OCI-LY1 (cell line): Measurements from ENCODE around the gene SPRN.
"Not testable (repeated sequence)": the region's sequence is repeated elsewhere in the genome, so short reads cannot be mapped to it uniquely, and the experiment has no call there.

Source experiments
- H2AFZ ChIP-seq: fragments of 200-600 bp; sonication (generic), shearing (Covaris generic); 2 replicates; pipeline ENCODE4 v1.6.0; 2014; ENCODE audit warnings: antibody characterized with exemption, mild to moderate bottlenecking, low read length
- H3F3A ChIP-seq: fragments of 200-600 bp; sonication (generic), shearing (Covaris generic); 2 replicates; pipeline ENCODE4 v1.6.0; 2014; ENCODE audit warnings: mild to moderate bottlenecking, antibody characterized with exemption, low read length, moderate library complexity; ENCODE audit not compliant: insufficient read depth
- H3K27ac ChIP-seq: fragments of 200-600 bp; sonication (generic); 2 replicates; pipeline ENCODE4 v1.5.1; 2014; ENCODE audit warnings: low read length, mixed run types, mild to moderate bottlenecking, low read depth; ENCODE audit not compliant: poor library complexity, severe bottlenecking
- H3K27me3 ChIP-seq: fragments of 200-600 bp; sonication (generic); 2 replicates; pipeline ENCODE4 v1.6.0; 2014; ENCODE audit warnings: antibody characterized with exemption, mild to moderate bottlenecking, low read length, moderate library complexity; ENCODE audit not compliant: insufficient read depth
- H3K36me3 ChIP-seq: fragments of 200-600 bp; sonication (generic); 2 replicates; pipeline ENCODE4 v1.6.1; 2014; ENCODE audit warnings: mild to moderate bottlenecking, antibody characterized with exemption, low read length, moderate library complexity, mixed read lengths; ENCODE audit not compliant: insufficient read depth
- H3K4me1 ChIP-seq: fragments of 200-600 bp; sonication (generic); 2 replicates; pipeline ENCODE4 v1.5.1; 2014; ENCODE audit warnings: mild to moderate bottlenecking, low read length, moderate library complexity; ENCODE audit not compliant: insufficient read depth, severe bottlenecking
- H3K4me2 ChIP-seq: fragments of 200-600 bp; sonication (generic), shearing (Covaris generic); 2 replicates; pipeline ENCODE4 v1.6.1; 2014; ENCODE audit warnings: low read length
- H3K4me3 ChIP-seq: fragments of 200-600 bp; sonication (generic); 2 replicates; pipeline ENCODE4 v1.5.1; 2014; ENCODE audit warnings: low read length, low read depth, mild to moderate bottlenecking, mixed read lengths; ENCODE audit not compliant: poor library complexity, severe bottlenecking
- H3K79me2 ChIP-seq: fragments of 200-600 bp; shearing (Covaris generic); 2 replicates; pipeline ENCODE4 v1.6.1; 2016; ENCODE audit warnings: mixed run types, low read length, mixed read lengths; ENCODE audit not compliant: insufficient read depth
- H3K9ac ChIP-seq: fragments of 200-600 bp; sonication (generic), shearing (Covaris generic); 2 replicates; pipeline ENCODE4 v1.6.1; 2014; ENCODE audit warnings: mild to moderate bottlenecking, low read length, mixed read lengths
- H3K9me2 ChIP-seq: fragments of 200-600 bp; sonication (generic), shearing (Covaris generic); 2 replicates; pipeline ENCODE4 v1.6.1; 2014; ENCODE audit warnings: low read depth, mild to moderate bottlenecking, low read length, mixed read lengths
- H3K9me3 ChIP-seq: fragments of 200-600 bp; shearing (Covaris generic); 2 replicates; pipeline ENCODE4 v1.6.1; 2014; ENCODE audit warnings: low read length, mixed read lengths
- H4K20me1 ChIP-seq: fragments of 200-600 bp; sonication (generic), shearing (Covaris generic); 2 replicates; pipeline ENCODE4 v1.6.0; 2016; ENCODE audit warnings: mild to moderate bottlenecking, low read length; ENCODE audit not compliant: insufficient read depth
- EZH2 ChIP-seq: fragments of 200-600 bp; sonication (generic), shearing (Covaris generic); IDR thresholded peaks from 2 replicates; pipeline ENCODE4 v1.8.0; 2017; ENCODE audit warnings: borderline replicate concordance, mixed run types, mild to moderate bottlenecking, antibody characterized with exemption, low read length, moderate library complexity, mixed read lengths
- TF ChIP-seq, protein P1 (sequence below): fragments of 200-600 bp; sonication (generic), shearing (Covaris generic); IDR thresholded peaks from 2 replicates; pipeline ENCODE4 v1.5.1; 2017; ENCODE audit warnings: mild to moderate bottlenecking, antibody characterized with exemption, low read length, moderate library complexity, mixed read lengths

The SPRN gene, protein sequence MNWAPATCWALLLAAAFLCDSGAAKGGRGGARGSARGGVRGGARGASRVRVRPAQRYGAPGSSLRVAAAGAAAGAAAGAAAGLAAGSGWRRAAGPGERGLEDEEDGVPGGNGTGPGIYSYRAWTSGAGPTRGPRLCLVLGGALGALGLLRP

DNA sequence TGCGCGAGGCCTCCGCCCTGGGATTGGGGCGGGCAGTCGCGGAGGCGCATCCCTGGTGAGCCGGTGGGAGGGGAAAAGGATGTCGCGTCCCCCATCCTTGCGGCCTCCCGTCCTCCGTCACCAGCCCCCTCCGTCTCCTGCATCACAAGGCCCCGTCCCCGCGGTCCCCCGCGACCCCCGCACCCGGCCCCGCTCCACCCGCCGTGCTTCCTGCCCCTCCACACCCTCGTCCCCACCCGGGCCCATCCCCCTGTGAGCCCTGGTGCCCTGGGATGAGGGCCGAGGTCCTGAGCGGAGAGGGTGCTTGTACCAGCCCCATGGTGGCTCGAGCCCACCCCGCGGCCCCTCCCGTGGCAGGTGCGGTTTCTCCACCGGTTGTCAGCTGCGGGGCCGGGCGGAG is at the start of gene SPRN:
SPRN (minus strand) TSS at position 25 of the 400 bp plus-strand sequence. CDS start 944 bp downstream, outside the sequence.
- not testable (repeated sequence) for H3K9me3 ChIP-seq, H3K4me1 ChIP-seq, H3K79me2 ChIP-seq, H3K27ac ChIP-seq, H4K20me1 ChIP-seq, H3K4me3 ChIP-seq, H3K9ac ChIP-seq, H3K4me2 ChIP-seq, H3K9me2 ChIP-seq, H3F3A ChIP-seq, H2AFZ ChIP-seq, H3K27me3 ChIP-seq
- H3K36me3 ChIP-seq = peaks cover 22% of the 10 kb centered on the region

DNA sequence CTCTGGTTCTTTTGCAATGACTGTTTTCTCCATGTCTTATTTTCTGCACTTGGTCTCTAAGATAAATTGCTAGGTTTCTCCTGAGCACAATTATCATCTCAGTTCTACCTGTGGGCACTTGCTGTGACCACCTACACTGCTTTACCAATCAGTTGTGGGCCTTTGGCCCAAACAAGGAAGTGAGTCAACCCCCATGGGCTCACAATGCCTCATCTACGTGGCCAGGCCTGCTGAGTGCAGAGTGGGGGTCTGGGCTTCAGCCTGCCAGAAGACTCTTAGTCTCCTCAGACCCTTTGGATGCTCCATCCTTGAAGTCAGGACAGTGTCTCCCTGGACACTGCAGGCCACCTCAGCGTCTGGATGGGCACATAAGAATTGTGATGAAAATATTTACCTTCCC is 49.6 kb upstream of the SPRN start:
- H3K9me3 ChIP-seq = no peaks in the 10 kb centered on the region
- no peak overlapping the region for H3K4me3 ChIP-seq
- H3K27ac ChIP-seq = no peak overlapping the region
- no peaks in the 10 kb centered on the region for H3K79me2 ChIP-seq
- TF ChIP-seq, protein P1, sequence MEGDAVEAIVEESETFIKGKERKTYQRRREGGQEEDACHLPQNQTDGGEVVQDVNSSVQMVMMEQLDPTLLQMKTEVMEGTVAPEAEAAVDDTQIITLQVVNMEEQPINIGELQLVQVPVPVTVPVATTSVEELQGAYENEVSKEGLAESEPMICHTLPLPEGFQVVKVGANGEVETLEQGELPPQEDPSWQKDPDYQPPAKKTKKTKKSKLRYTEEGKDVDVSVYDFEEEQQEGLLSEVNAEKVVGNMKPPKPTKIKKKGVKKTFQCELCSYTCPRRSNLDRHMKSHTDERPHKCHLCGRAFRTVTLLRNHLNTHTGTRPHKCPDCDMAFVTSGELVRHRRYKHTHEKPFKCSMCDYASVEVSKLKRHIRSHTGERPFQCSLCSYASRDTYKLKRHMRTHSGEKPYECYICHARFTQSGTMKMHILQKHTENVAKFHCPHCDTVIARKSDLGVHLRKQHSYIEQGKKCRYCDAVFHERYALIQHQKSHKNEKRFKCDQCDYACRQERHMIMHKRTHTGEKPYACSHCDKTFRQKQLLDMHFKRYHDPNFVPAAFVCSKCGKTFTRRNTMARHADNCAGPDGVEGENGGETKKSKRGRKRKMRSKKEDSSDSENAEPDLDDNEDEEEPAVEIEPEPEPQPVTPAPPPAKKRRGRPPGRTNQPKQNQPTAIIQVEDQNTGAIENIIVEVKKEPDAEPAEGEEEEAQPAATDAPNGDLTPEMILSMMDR = no peak
- no peak for TF ChIP-seq EZH2
- H2AFZ ChIP-seq = no peak overlapping the region
- no peaks in the 10 kb centered on the region for H3K27me3 ChIP-seq
- no peak overlapping the region for H3K4me2 ChIP-seq
- H3K36me3 ChIP-seq = peaks cover 5% of the 10 kb centered on the region; the same call in 1 of the 2 replicates
- H3K9me2 ChIP-seq = no peaks in the 10 kb centered on the region
- H3K4me1 ChIP-seq = no peaks in the 10 kb centered on the region
- no peak overlapping the region for H3K9ac ChIP-seq
- no peaks in the 10 kb centered on the region for H4K20me1 ChIP-seq
- no peaks in the 10 kb centered on the region for H3F3A ChIP-seq

DNA sequence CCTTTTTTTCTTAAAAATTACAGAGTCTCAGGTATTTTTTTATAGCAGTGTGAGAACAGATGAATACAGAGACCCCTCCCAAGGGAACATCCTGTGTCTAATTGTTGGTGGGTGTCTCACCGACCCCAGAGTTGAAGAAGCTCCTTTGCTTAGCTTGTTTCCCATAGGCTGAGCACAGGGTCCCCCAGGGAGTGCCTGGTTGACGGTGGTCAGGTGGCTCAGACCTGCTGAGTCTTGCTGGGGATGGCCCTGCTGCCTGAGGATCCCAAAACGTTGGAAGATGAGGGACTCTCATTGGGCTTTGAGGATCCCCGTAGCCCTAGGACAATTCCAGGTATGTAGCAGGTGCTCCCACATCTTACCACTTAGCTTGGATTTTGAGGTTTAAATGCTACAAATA is 48.8 kb upstream of the SPRN start:
- Histone ChIP-seq H3F3A (no peaks in the 10 kb centered on the region), H4K20me1 (no peaks in the 10 kb centered on the region), H3K4me2 (no peak overlapping the region), H3K79me2 (no peaks in the 10 kb centered on the region), H3K9me2 (no peaks in the 10 kb centered on the region), H2AFZ (no peak overlapping the region), H3K9me3 (no peaks in the 10 kb centered on the region), H3K27ac (no peak overlapping the region), H3K4me1 (no peaks in the 10 kb centered on the region), H3K9ac (no peak overlapping the region), H3K4me3 (no peak overlapping the region), H3K27me3 (no peaks in the 10 kb centered on the region), H3K36me3 (peaks cover 7% of the 10 kb centered on the region)
- TF ChIP-seq EZH2 = no peak
- TF ChIP-seq, protein P1 = no peak
